SK-N-SH (cell line): ENCODE measurements around the gene DDA1. TPM values are rescaled to one million over a fixed set of nuclear protein-coding genes. Genes with fewer than 3 reads are reported as not detected.

Source experiments
- CTCF ChIA-PET: fragments of 300-600, 350-600 bp; formaldehyde crosslinking; extraction: SDS; loops from one replicate; lab custom pipeline; 2021; lab: Yijun Ruan, JAX
- POLR2A ChIA-PET: fragments of 350-600 bp; sonication (Branson Sonifier 250); formaldehyde crosslinking; extraction: SDS; loops from one replicate; lab custom pipeline; 2020; ENCODE audit warnings: antibody characterized with exemption, inconsistent platforms; lab: Yijun Ruan, JAX
- DNase-seq: peaks from one replicate; pipeline ENCODE4 v3.0.0; 2012
- H2AFZ ChIP-seq: fragments of 200-600 bp; sonication (generic); 2 replicates; pipeline ENCODE4 v1.8.1; 2016; ENCODE audit warnings: antibody characterized with exemption, mild to moderate bottlenecking, low read depth
- H3F3A ChIP-seq: fragments of 200-600 bp; sonication (generic); replicated peaks from 2 replicates; pipeline ENCODE3; 2016; ENCODE audit warnings: antibody characterized with exemption, mild to moderate bottlenecking; ENCODE audit not compliant: insufficient read depth
- H3K27ac ChIP-seq, 2 experiments: fragments of 200-500 bp in 1 of 2; fragments of 200-600 bp in 1 of 2; sonication (Bioruptor generic) in 1 of 2; sonication (generic), shearing (Covaris generic) in 1 of 2; 2 replicates each; pipeline versions ENCODE4 v1.5.1 to v1.6.1; 2014 to 2016; ENCODE audit warnings: low read depth in 2 of 2, inconsistent platforms in 1 of 2, low read length in 1 of 2, mild to moderate bottlenecking in 1 of 2, mixed read lengths in 1 of 2
- H3K27me3 ChIP-seq: fragments of 200-600 bp; sonication (generic), shearing (Covaris generic); 2 replicates; pipeline ENCODE4 v1.6.1; 2016; ENCODE audit warnings: mixed run types; ENCODE audit not compliant: insufficient read depth
- H3K36me3 ChIP-seq, 2 experiments: fragments of 200-500 bp in 1 of 2; fragments of 200-600 bp in 1 of 2; sonication (Bioruptor generic) in 1 of 2; sonication (generic) in 1 of 2; replicated peaks in 1 of 2; 2 replicates each; pipeline versions ENCODE3 to v1.5.1; 2014 to 2016; ENCODE audit warnings: low read length in 1 of 2, mild to moderate bottlenecking in 1 of 2; ENCODE audit not compliant: insufficient read depth in 2 of 2, control insufficient read depth in 1 of 2
- H3K4me1 ChIP-seq, 2 experiments: fragments of 200-500 bp in 1 of 2; fragments of 200-600 bp in 1 of 2; sonication (Bioruptor generic) in 1 of 2; sonication (generic), shearing (Covaris generic) in 1 of 2; 2 replicates each; pipeline versions ENCODE4 v1.5.1 to v1.6.1; 2014 to 2016; ENCODE audit warnings: low read depth in 1 of 2, low read length in 1 of 2, mixed run types in 1 of 2; ENCODE audit not compliant: insufficient read depth in 2 of 2, control insufficient read depth in 1 of 2
- H3K4me2 ChIP-seq: fragments of 200-600 bp; sonication (generic), shearing (Covaris generic); 2 replicates; pipeline ENCODE4 v1.6.1; 2017; ENCODE audit warnings: mixed run types
- H3K4me3 ChIP-seq, 2 experiments: fragments of 200-500 bp in 1 of 2; fragments of 200-600 bp in 1 of 2; sonication (Bioruptor generic) in 1 of 2; sonication (generic), shearing (Covaris generic) in 1 of 2; 2 replicates each; pipeline versions ENCODE4 v1.5.1 to v1.8.1; 2014 to 2016; ENCODE audit warnings: low read depth in 2 of 2, inconsistent platforms in 1 of 2, low read length in 1 of 2, mild to moderate bottlenecking in 1 of 2, mixed read lengths in 1 of 2, moderate library complexity in 1 of 2
- H3K79me2 ChIP-seq: fragments of 200-600 bp; sonication (generic); 2 replicates; pipeline ENCODE4 v1.8.1; 2017; ENCODE audit warnings: mild to moderate bottlenecking; ENCODE audit not compliant: insufficient read depth
- H3K9ac ChIP-seq: fragments of 200-600 bp; sonication (generic); 2 replicates; pipeline ENCODE4 v1.6.1; 2017; ENCODE audit warnings: mixed run types
- H3K9me2 ChIP-seq: fragments of 200-600 bp; sonication (generic); 2 replicates; pipeline ENCODE4 v1.6.1; 2017; ENCODE audit warnings: mixed run types
- H3K9me3 ChIP-seq: fragments of 200-600 bp; sonication (generic); 2 replicates; pipeline ENCODE4 v1.6.1; 2017; ENCODE audit warnings: mixed run types, mild to moderate bottlenecking, moderate library complexity
- H4K20me1 ChIP-seq: fragments of 200-600 bp; sonication (generic); 2 replicates; pipeline ENCODE4 v1.6.1; 2017; ENCODE audit warnings: mild to moderate bottlenecking, mixed run types; ENCODE audit not compliant: insufficient read depth
- CTCF ChIP-seq: fragments of 200-600 bp; sonication (generic); IDR thresholded peaks from 2 replicates; pipeline ENCODE4 v1.6.1; 2017; ENCODE audit warnings: antibody characterized with exemption, mild to moderate bottlenecking, moderate library complexity
- EP300 ChIP-seq, 2 experiments: IDR thresholded peaks; 2 replicates each; pipeline versions ENCODE4 v1.4.0 to v1.6.1; 2012; ENCODE audit warnings: borderline replicate concordance in 1 of 2, low read depth in 1 of 2, low read length in 1 of 2
- MAX ChIP-seq: IDR thresholded peaks from 2 replicates; pipeline ENCODE4 v1.4.0; 2012; ENCODE audit warnings: low read depth
- NFIC ChIP-seq: IDR thresholded peaks from 2 replicates; pipeline ENCODE4 v1.4.0; 2012; ENCODE audit warnings: borderline replicate concordance
- NRF1 ChIP-seq: IDR thresholded peaks from 2 replicates; pipeline ENCODE4 v1.6.1; 2012; ENCODE audit warnings: low read depth, mild to moderate bottlenecking, low read length
- PBX3 ChIP-seq: IDR thresholded peaks from 2 replicates; pipeline ENCODE4; 2012
- POLR2AphosphoS5 ChIP-seq: IDR thresholded peaks from 2 replicates; pipeline ENCODE4 v1.6.1; 2012; ENCODE audit warnings: low read depth, low read length
- RAD21 ChIP-seq: IDR thresholded peaks from 2 replicates; pipeline ENCODE4 v1.6.1; 2012; ENCODE audit warnings: mild to moderate bottlenecking, low read length
- RCOR1 ChIP-seq: fragments of 150-350 bp; IDR thresholded peaks from 2 replicates; pipeline ENCODE4 v1.6.1; 2017; ENCODE audit warnings: antibody characterized with exemption, low read length
- RFX5 ChIP-seq: IDR thresholded peaks from 2 replicates; pipeline ENCODE4 v1.6.1; 2012; ENCODE audit warnings: mild to moderate bottlenecking, improper control_type of control experiment, low read length
- SIN3A ChIP-seq: IDR thresholded peaks from 2 replicates; pipeline ENCODE4 v1.6.1; 2012; ENCODE audit warnings: low read depth, mild to moderate bottlenecking, low read length, moderate library complexity, borderline replicate concordance
- SMC3 ChIP-seq: IDR thresholded peaks from 2 replicates; pipeline ENCODE4 v1.6.1; 2012; ENCODE audit warnings: low read depth, low read length, improper control_type of control experiment
- TCF12 ChIP-seq: IDR thresholded peaks from 2 replicates; pipeline ENCODE4 v1.4.0; 2012
- TEAD4 ChIP-seq: IDR thresholded peaks from 2 replicates; pipeline ENCODE4 v1.4.0; 2012; ENCODE audit warnings: mild to moderate bottlenecking, borderline replicate concordance; ENCODE audit not compliant: insufficient read depth
- USF1 ChIP-seq: IDR thresholded peaks from 2 replicates; pipeline ENCODE4 v1.4.0; 2012; ENCODE audit warnings: low read depth, borderline replicate concordance
- YY1 ChIP-seq: IDR thresholded peaks from 2 replicates; pipeline ENCODE4 v1.4.0; 2012; ENCODE audit warnings: low read depth, mild to moderate bottlenecking
- ZBTB33 ChIP-seq: IDR thresholded peaks from 2 replicates; pipeline ENCODE4 v1.4.0; 2012; ENCODE audit warnings: low read depth, borderline replicate concordance
- WGBS: methylation state at CpG from one replicate; pipeline ENCODE4 v1.1.6; 2017; ENCODE audit warnings: low lambda C conversion rate; 5-methylcytosine and 5-hydroxymethylcytosine counted together
- polyA plus RNA-seq, 3 experiments: library from polyadenylated mRNA; depleted of rRNA; stranded (reverse); fragments of >200 nt; gene quantifications; 2 replicates each; pipeline ENCODE4 v1.2.3, GENCODE V29; 2012

The DDA1 gene
- polyA plus RNA-seq, 1 of the 3 experiments (the other 2 are of a cell fraction), result 135 TPM

GRCh38 chr19:17292301-17293074, 16.9 kb upstream of the DDA1 start:
- H3K9me3 ChIP-seq, result no peaks in the 10 kb centered on the region
- H3K36me3 ChIP-seq, result no peaks in the 10 kb centered on the region
- whole genome bisulfite sequencing, result 52% methylated on average over 10 of the region's 46 CpGs
- peak overlapping the region; percentile 69; the same call in 1 of the 2 replicates for H3K4me2 ChIP-seq
- H2AFZ ChIP-seq, result peak overlapping the region; percentile 78; the same call in 1 of the 2 replicates
- no peaks in the 10 kb centered on the region for H4K20me1 ChIP-seq
- H3K9me2 ChIP-seq, result no peaks in the 10 kb centered on the region
- H3K4me3 ChIP-seq, result peak overlapping the region; percentile 46 to 63
- H3K4me1 ChIP-seq, result peaks cover 0 to 8% of the 10 kb centered on the region in 2 experiments; a peak in 1 of 4 replicates
- no peak for TF ChIP-seq ZBTB33
- peak; percentile 22; the same call in 1 of the 2 replicates for TF ChIP-seq RCOR1
- 0 out of 2 replicates have a peak, but pooled peaks have one; percentile 27 for TF ChIP-seq YY1
- no peak for TF ChIP-seq USF1
- peak; percentile 80 for TF ChIP-seq RAD21
- no peak for TF ChIP-seq NFIC
- TF ChIP-seq NRF1, result peak; percentile 51; the same call in 1 of the 2 replicates
- no peak for TF ChIP-seq TEAD4
- TF ChIP-seq MAX, result peak; percentile 60; the same call in 1 of the 2 replicates
- no peak for TF ChIP-seq RFX5
- TF ChIP-seq POLR2AphosphoS5, result peak; percentile 34
- TF ChIP-seq CTCF, result peak; percentile 67
- no peak; the same call in 1 of the 2 replicates for TF ChIP-seq SIN3A
- TF ChIP-seq SMC3, result peak; percentile 52
- TF ChIP-seq EP300 (IDR thresholded peaks at IDR 0.05; ENCODE audit: borderline replicate concordance in 1 of 2, low read depth in 1 of 2, low read length in 1 of 2), result no peak
- no peak for TF ChIP-seq TCF12
- TF ChIP-seq PBX3, result no peak
- TF ChIP-seq, all 33 proteins: peak for 8
- H3K27me3 ChIP-seq, result no peaks in the 10 kb centered on the region
- CTCF ChIA-PET, result interaction anchor here (0.7 to 6.0 kb wide), 10 partner anchors 10 to 100 kb away, joined by 3 to 35 read pairs (median 8); partner anchors contain the start of genes ABHD8, ANKLE1, DDA1 and MRPL34
- H3K27ac ChIP-seq, result peak overlapping the region; percentile 38 to 82; a peak in 3 of 4 replicates
- H3K9ac ChIP-seq, result peak overlapping the region; percentile 61; the same call in 1 of the 2 replicates
- POLR2A ChIA-PET, result interaction anchor here (0.8 to 1.4 kb wide), 4 partner anchors 10 to 77 kb away, joined by 3 to 7 read pairs (median 4); partner anchors contain the start of genes ABHD8, MRPL34 and USE1
- peaks cover 23% of the 10 kb centered on the region for H3F3A ChIP-seq
- H3K79me2 ChIP-seq, result peaks cover 6% of the 10 kb centered on the region; the same call in 1 of the 2 replicates
- peak; percentile 93 for DNase-seq
